ENCODE measurements around the gene TMEM151B.
A peak's percentile ranks its signal among the peaks of the same experiment; 100 is the strongest.

The TMEM151B gene

GRCh38 chr6:44278774-44279697, 8.8 kb downstream of the TMEM151B start:
- DNase-seq (ENCODE audit: low read depth), result no peak

GRCh38 chr6:44284121-44284520, 13.9 kb downstream of the TMEM151B start:
- no peak for DNase-seq (ENCODE audit: low read depth)

- DNase-seq (ENCODE audit: low read depth), result no peak
These were observed 14.6 kb downstream of the TMEM151B start for GRCh38 chr6:44284867-44285266.

- no peak for DNase-seq (ENCODE audit: low read depth)
These were observed 15.5 kb downstream of the TMEM151B start for GRCh38 chr6:44285552-44286284.

GRCh38 chr6:44286285-44286565, 16.0 kb downstream of the TMEM151B start:
- DNase-seq (ENCODE audit: low read depth), result no peak

GRCh38 chr6:44286747-44287146, 16.5 kb downstream of the TMEM151B start:
- DNase-seq (ENCODE audit: low read depth), result no peak

GRCh38 chr6:44289726-44290260, 19.5 kb downstream of the TMEM151B start:
- no peak for DNase-seq (ENCODE audit: low read depth)

- no peak for DNase-seq (ENCODE audit: low read depth)
These were observed 21.6 kb downstream of the TMEM151B start for GRCh38 chr6:44291841-44292240.

- DNase-seq (ENCODE audit: low read depth), result no peak
These were observed 22.6 kb downstream of the TMEM151B start for GRCh38 chr6:44292661-44293365.

- DNase-seq (ENCODE audit: low read depth), result no peak
These were observed 24.9 kb downstream of the TMEM151B start for GRCh38 chr6:44294832-44295791.

GRCh38 chr6:44297063-44298038, 27.1 kb downstream of the TMEM151B start:
- DNase-seq (ENCODE audit: low read depth), result peak; percentile 20

GRCh38 chr6:44298055-44298803, 28.0 kb downstream of the TMEM151B start:
- no peak for DNase-seq (ENCODE audit: low read depth)

GRCh38 chr6:44298864-44299263, 28.6 kb downstream of the TMEM151B start:
- DNase-seq (ENCODE audit: low read depth), result no peak

GRCh38 chr6:44300292-44300823, 30.1 kb downstream of the TMEM151B start:
- no peak for DNase-seq (ENCODE audit: low read depth)

GRCh38 chr6:44301106-44301505, 30.9 kb downstream of the TMEM151B start:
- no peak for DNase-seq (ENCODE audit: low read depth)

GRCh38 chr6:44301782-44302564, 31.7 kb downstream of the TMEM151B start:
- no peak for DNase-seq (ENCODE audit: low read depth)

- no peak for DNase-seq (ENCODE audit: low read depth)
These were observed 32.6 kb downstream of the TMEM151B start for GRCh38 chr6:44302856-44303255.

GRCh38 chr6:44303842-44304241, 33.6 kb downstream of the TMEM151B start:
- DNase-seq (ENCODE audit: low read depth), result no peak

All from stimulated activated CD8-positive, alpha-beta memory T cell treated with anti-CD3 and anti-CD28 coated beads, Interleukin-7, amount 100 ng/mL, for 24 hours (primary cell).